DOHH2 (cell line): ENCODE measurements around the gene LTBR.

ENCODE experiments used
- H3F3A ChIP-seq: fragments of 200-600 bp; sonication (generic), shearing (Covaris generic); 2 replicates; pipeline ENCODE4 v1.6.0; 2016; ENCODE audit warnings: antibody characterized with exemption, mild to moderate bottlenecking; ENCODE audit not compliant: control insufficient read depth, insufficient read depth
- H3K27ac ChIP-seq: fragments of 200-600 bp; sonication (generic); 2 replicates; pipeline ENCODE4 v1.5.1; 2014; ENCODE audit warnings: low read depth, mild to moderate bottlenecking, low read length, moderate library complexity
- H3K27me3 ChIP-seq: fragments of 200-600 bp; sonication (generic); 2 replicates; pipeline ENCODE4 v1.6.1; 2014; ENCODE audit warnings: mild to moderate bottlenecking, low read length, mixed read lengths; ENCODE audit not compliant: control insufficient read depth
- H3K36me3 ChIP-seq: fragments of 200-600 bp; sonication (generic); 2 replicates; pipeline ENCODE4 v1.6.1; 2014; ENCODE audit warnings: mild to moderate bottlenecking, low read length, moderate library complexity, mixed read lengths; ENCODE audit not compliant: control insufficient read depth
- H3K4me1 ChIP-seq: fragments of 200-600 bp; sonication (generic); 2 replicates; pipeline ENCODE4 v1.6.1; 2014; ENCODE audit warnings: mild to moderate bottlenecking, low read length, mixed read lengths; ENCODE audit not compliant: control insufficient read depth
- H3K4me2 ChIP-seq: fragments of 200-600 bp; sonication (generic); 2 replicates; pipeline ENCODE4 v1.6.0; 2014; ENCODE audit warnings: mild to moderate bottlenecking, low read length, moderate library complexity
- H3K4me3 ChIP-seq: fragments of 200-600 bp; sonication (generic); 2 replicates; pipeline ENCODE4 v1.5.1; 2014; ENCODE audit warnings: mild to moderate bottlenecking, low read length, mixed read lengths
- H3K79me2 ChIP-seq: fragments of 200-600 bp; sonication (generic); 2 replicates; pipeline ENCODE4 v1.6.1; 2014; ENCODE audit warnings: mild to moderate bottlenecking, low read length, mixed read lengths; ENCODE audit not compliant: control insufficient read depth
- H3K9me2 ChIP-seq: fragments of 200-600 bp; sonication (generic); replicated peaks from 2 replicates; pipeline ENCODE4 v1.6.1; 2014; ENCODE audit warnings: mild to moderate bottlenecking, low read length, mixed read lengths; ENCODE audit not compliant: control insufficient read depth
- H3K9me3 ChIP-seq: fragments of 200-600 bp; sonication (generic); 2 replicates; pipeline ENCODE4 v1.6.1; 2014; ENCODE audit warnings: antibody characterized with exemption, low read length, mixed read lengths; ENCODE audit not compliant: control insufficient read depth, insufficient read depth
- H4K20me1 ChIP-seq: fragments of 200-600 bp; sonication (generic); 2 replicates; pipeline ENCODE4 v1.6.0; 2014; ENCODE audit warnings: low read depth, mild to moderate bottlenecking, antibody characterized with exemption, low read length, moderate library complexity; ENCODE audit not compliant: control insufficient read depth, insufficient read depth
- EZH2phosphoT487 ChIP-seq: fragments of 200-600 bp; sonication (generic); IDR thresholded peaks from 2 replicates; pipeline ENCODE4 v1.6.1; 2017; ENCODE audit warnings: borderline replicate concordance, mild to moderate bottlenecking, antibody characterized with exemption, low read length, moderate library complexity, mixed read lengths
- TF ChIP-seq, protein P1 (sequence below): fragments of 200-600 bp; sonication (generic); IDR thresholded peaks from one replicate; pipeline ENCODE4 v1.5.1; 2014; ENCODE audit warnings: antibody characterized with exemption, mild to moderate bottlenecking, low read depth, low read length; ENCODE audit not compliant: poor library complexity, severe bottlenecking

LTBR gene

DNA sequence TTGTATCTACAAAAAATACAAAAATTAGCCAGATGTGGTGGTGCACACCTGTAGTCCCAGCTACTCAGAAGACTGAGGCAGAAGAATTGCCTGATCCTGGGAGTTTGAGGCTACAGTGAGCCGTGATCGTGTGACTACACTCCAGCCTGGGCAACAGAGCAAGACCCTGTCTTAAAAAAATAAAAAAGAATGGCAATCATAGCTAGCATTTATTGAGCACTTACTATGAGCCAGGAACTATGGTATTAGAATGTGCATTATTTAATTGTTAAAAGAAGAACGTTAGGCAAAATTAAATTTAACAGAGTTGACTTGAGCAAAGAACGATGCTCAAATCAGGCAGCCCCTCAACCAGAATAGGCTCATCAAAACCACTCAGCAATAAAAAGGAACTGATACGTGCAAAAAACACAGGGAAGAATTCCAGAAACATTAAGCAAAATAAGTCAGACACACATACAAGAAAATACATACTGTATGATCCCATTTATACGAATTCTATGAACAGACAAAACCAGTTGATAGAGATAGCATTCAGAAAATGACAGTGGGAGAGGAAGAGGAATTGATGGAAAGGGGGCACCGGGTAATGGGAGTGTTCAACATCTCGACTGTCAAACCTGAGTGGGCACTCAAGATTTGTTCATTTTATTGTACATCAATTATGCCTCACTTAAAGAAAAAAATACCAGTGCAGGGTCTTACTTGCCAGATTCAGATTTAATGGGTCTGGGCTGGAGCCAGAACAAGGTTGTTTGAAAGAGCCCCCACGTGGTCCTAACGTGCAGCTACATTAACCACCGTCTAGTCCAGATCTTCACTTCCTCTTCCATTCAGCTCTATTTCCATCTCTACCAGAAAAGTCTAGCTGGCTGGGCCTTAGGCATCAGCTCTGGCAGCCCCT is 16.6 kb upstream of the LTBR start:
- H3K27me3 ChIP-seq = peaks cover 5% of the 10 kb centered on the region
- no peaks in the 10 kb centered on the region for H3K36me3 ChIP-seq
- H3K27ac ChIP-seq = no peak overlapping the region
- H4K20me1 ChIP-seq = no peaks in the 10 kb centered on the region
- no peaks in the 10 kb centered on the region for H3K9me3 ChIP-seq
- no peaks in the 10 kb centered on the region for H3K9me2 ChIP-seq
- no peak for TF ChIP-seq EZH2phosphoT487
- TF ChIP-seq, protein P1, sequence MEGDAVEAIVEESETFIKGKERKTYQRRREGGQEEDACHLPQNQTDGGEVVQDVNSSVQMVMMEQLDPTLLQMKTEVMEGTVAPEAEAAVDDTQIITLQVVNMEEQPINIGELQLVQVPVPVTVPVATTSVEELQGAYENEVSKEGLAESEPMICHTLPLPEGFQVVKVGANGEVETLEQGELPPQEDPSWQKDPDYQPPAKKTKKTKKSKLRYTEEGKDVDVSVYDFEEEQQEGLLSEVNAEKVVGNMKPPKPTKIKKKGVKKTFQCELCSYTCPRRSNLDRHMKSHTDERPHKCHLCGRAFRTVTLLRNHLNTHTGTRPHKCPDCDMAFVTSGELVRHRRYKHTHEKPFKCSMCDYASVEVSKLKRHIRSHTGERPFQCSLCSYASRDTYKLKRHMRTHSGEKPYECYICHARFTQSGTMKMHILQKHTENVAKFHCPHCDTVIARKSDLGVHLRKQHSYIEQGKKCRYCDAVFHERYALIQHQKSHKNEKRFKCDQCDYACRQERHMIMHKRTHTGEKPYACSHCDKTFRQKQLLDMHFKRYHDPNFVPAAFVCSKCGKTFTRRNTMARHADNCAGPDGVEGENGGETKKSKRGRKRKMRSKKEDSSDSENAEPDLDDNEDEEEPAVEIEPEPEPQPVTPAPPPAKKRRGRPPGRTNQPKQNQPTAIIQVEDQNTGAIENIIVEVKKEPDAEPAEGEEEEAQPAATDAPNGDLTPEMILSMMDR = peak; percentile 61
- H3K4me1 ChIP-seq = peaks cover 26% of the 10 kb centered on the region
- H3K79me2 ChIP-seq = no peaks in the 10 kb centered on the region
- no peak overlapping the region for H3K4me2 ChIP-seq
- no peak overlapping the region for H3K4me3 ChIP-seq
- H3F3A ChIP-seq = peaks cover 6% of the 10 kb centered on the region

DNA sequence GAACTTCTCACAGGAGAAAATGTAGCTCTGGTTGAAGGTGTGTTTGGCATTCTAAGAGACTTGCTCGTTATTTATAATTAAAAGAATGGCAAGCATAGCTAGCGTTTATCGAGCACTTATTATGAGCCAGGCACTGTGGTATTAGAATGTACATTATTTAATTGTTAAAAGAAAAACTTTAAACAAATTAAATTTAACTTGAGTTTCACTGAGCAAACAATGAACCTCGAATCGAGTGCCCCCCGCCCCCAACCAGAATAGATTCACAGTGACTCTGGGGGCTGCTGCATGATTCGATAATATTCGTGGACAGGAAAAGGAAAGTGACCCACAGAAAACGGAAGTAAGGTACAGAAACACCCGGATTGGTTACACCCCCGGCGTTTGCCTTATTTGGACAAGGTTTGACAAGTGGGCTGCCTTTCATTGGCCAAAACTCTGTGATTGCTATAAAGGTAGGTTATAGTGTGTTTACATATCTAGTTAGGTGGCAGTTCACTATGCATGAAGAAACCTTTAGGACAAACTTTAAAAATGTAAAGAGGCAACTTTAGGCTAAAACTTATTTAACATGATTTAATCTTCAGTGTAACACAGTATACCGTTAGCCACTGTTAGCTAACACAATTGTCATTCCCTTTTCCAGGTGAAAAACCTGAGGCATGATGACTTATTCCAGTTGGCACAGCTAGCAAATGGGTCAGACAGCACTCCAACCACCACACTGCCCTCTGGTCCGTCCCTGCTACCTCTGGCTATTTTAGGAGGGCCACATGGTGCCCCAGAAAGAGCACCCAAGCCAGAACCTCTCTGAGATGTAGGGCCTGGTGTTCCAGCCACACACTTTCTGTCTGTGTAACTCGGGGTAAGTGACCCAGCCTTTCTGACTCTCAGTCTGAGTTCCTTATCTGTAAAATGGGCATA is 15.7 kb upstream of the LTBR start:
- Histone ChIP-seq H4K20me1 (no peaks in the 10 kb centered on the region), H3K27ac (no peak overlapping the region), H3K4me3 (no peak overlapping the region), H3K27me3 (peaks cover 9% of the 10 kb centered on the region), H3K36me3 (no peaks in the 10 kb centered on the region), H3K4me2 (no peak overlapping the region), H3K4me1 (peaks cover 26% of the 10 kb centered on the region), H3K9me2 (no peaks in the 10 kb centered on the region), H3F3A (peaks cover 6% of the 10 kb centered on the region), H3K9me3 (no peaks in the 10 kb centered on the region), H3K79me2 (no peaks in the 10 kb centered on the region)
- TF ChIP-seq, protein P1 = no peak
- no peak for TF ChIP-seq EZH2phosphoT487

DNA sequence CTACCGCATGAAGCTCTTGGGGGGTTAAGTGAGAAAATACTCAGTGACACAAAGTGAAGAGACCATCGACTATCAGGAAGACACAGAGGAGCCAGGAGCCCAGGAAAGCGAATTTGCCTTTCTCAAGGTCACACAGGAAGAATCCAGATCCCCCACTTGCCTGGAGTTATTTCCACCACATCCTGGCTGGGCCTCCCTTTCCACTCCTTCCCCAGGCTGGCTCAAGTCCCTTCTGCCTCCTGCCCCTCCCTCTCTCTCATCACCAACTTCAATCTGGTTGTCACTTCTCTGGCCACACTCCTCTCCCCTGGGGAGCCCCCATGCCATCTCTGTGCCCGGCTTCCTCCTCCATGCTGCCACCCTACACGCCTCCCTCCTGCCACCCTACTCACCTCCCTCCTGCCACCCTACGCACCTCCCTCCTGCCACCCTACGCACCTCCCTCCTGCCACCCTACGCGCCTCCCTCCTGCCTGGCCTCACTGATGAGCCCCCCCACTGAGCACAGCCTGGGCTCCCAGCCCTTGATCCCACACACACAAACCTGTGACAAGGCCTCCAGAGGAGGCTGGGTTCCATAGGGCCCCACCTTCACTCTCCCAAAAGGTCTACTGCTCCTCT is 14.9 kb upstream of the LTBR start:
- no peaks in the 10 kb centered on the region for H3K79me2 ChIP-seq
- H3K4me2 ChIP-seq = no peak overlapping the region
- no peaks in the 10 kb centered on the region for H4K20me1 ChIP-seq
- no peaks in the 10 kb centered on the region for H3K36me3 ChIP-seq
- no peak for TF ChIP-seq EZH2phosphoT487
- TF ChIP-seq, protein P1 = no peak
- peaks cover 12% of the 10 kb centered on the region for H3K27me3 ChIP-seq
- H3K9me2 ChIP-seq = no peaks in the 10 kb centered on the region
- H3F3A ChIP-seq = peaks cover 6% of the 10 kb centered on the region
- H3K4me3 ChIP-seq = no peak overlapping the region
- no peaks in the 10 kb centered on the region for H3K9me3 ChIP-seq
- no peak overlapping the region for H3K27ac ChIP-seq
- peaks cover 22% of the 10 kb centered on the region for H3K4me1 ChIP-seq
